Duodenal mucosa (tissue), 2 donors: ENCODE results near the gene RAD51AP2.

Experiments
- H3K27ac ChIP-seq: one replicate; pipeline ENCODE4 v1.7.0; 2013; ENCODE audit warnings: low read depth, low read length
- H3K27me3 ChIP-seq, 2 donors: one replicate each; pipeline ENCODE4 v1.7.0; 2013; ENCODE audit warnings: low read length in 2 of 2, control low read depth in 1 of 2; ENCODE audit not compliant: insufficient read depth in 2 of 2, control insufficient read depth in 1 of 2
- H3K36me3 ChIP-seq, 2 donors: one replicate each; pipeline ENCODE4 v1.7.0; 2013; ENCODE audit warnings: low read length in 2 of 2, control low read depth in 1 of 2; ENCODE audit not compliant: insufficient read depth in 2 of 2, control insufficient read depth in 1 of 2
- H3K4me1 ChIP-seq, 2 donors: one replicate each; pipeline ENCODE4 v1.7.0; 2013; ENCODE audit warnings: low read length in 2 of 2, control low read depth in 1 of 2; ENCODE audit not compliant: insufficient read depth in 2 of 2, control insufficient read depth in 1 of 2
- H3K4me3 ChIP-seq, 2 donors: one replicate each; pipeline ENCODE4 v1.7.0; 2013; ENCODE audit warnings: low read length in 2 of 2, low read depth in 1 of 2
- H3K9ac ChIP-seq, 2 donors: one replicate each; pipeline ENCODE4 v1.7.0; 2013; ENCODE audit warnings: low read length in 2 of 2, low read depth in 1 of 2
- H3K9me3 ChIP-seq, 2 donors: one replicate each; pipeline ENCODE4 v1.7.0; 2013; ENCODE audit warnings: low read length in 2 of 2, control low read depth in 1 of 2; ENCODE audit not compliant: control insufficient read depth in 1 of 2

Gene RAD51AP2

DNA sequence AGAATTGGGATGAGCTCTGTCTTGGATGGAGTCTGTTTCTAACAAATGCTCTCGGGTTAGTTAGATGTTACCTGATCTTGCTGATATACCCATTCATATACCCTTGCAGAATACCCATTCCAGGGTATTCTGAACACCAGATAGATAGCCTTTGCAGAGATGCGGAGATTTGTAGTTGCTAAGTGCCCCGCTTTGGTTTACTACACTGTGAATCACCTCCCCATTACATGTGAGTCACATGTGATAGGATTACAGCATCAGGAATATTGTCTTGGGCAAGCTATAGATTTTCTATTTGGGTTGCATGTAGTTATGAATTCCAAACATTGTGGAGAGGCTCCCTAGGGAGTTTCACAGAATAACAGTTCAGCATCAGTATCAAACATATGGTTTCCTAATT is 26.0 kb upstream of the RAD51AP2 start:
- Histone ChIP-seq H3K36me3 (no peaks in the 10 kb centered on the region), H3K27me3 (peaks cover 40 to 61% of the 10 kb centered on the region in 2 donors)

DNA sequence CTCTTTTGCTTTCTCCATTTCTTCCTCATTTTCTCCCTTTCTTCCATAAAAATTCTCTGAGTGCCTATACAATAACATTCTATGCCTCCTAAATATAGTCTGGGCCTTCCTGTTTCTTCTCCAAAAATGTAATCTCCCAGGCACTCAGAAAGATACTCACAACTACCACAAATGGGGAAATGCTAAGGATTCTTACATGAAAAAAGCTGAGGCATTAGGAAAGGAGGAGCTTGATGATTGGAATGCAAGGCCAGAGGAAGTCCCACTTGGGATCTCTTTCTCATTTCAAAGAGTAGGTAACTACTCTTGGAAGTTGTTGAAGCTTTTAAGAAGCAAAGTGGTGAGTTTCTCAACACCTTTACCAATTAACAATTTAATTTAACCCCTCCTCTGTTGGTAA is 25.6 kb upstream of the RAD51AP2 start:
- Histone ChIP-seq H3K27ac (no peak overlapping the region), H3K9me3 (no peaks in the 10 kb centered on the region)

More for the DNA sequence above, 26.0 kb upstream of the RAD51AP2 start:
- H3K9me3 ChIP-seq, result no peaks in the 10 kb centered on the region
- peaks cover 0 to 3% of the 10 kb centered on the region in 2 donors for H3K4me1 ChIP-seq
- no peak overlapping the region for H3K27ac ChIP-seq
- no peak overlapping the region for H3K9ac ChIP-seq
- no peak overlapping the region for H3K4me3 ChIP-seq

DNA sequence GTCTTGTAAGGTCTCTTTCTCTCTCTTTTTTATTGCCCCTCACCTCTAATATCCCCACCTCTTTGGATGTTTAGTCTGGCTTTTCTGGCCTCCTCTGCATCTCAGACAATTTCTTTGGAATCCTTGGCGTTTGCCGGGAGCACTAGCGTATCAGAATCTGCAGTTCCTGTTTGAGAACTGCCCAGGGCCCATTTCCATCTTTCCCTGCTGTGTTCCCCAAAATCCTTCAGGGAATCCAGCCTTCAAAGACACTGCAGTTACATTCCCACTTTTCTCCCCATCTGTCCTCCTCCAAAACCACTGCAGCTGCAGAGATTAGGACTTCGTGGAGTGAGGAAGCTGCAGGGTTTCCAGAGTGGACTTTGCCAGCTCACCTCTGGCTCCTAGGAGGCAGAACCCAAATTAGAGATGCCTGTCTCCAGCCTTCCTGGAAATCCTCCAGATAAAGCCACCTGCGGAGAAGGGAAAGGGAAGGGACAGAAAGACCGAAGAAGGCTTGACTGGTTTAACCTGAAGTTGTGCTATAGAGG is 25.0 kb upstream of the RAD51AP2 start:
- Histone ChIP-seq H3K27ac (no peak overlapping the region), H3K9me3 (no peaks in the 10 kb centered on the region), H3K9ac (no peak overlapping the region), H3K27me3 (peaks cover 48 to 68% of the 10 kb centered on the region in 2 donors), H3K4me3 (no peak overlapping the region), H3K36me3 (no peaks in the 10 kb centered on the region), H3K4me1 (peaks cover 3 to 9% of the 10 kb centered on the region in 2 donors)

More for the DNA sequence above, 25.6 kb upstream of the RAD51AP2 start:
- Histone ChIP-seq H3K4me1 (peaks cover 3 to 4% of the 10 kb centered on the region in 2 donors), H3K4me3 (no peak overlapping the region), H3K9ac (no peak overlapping the region), H3K27me3 (peaks cover 44 to 65% of the 10 kb centered on the region in 2 donors), H3K36me3 (no peaks in the 10 kb centered on the region)

GRCh38 chr2:17542471-17542870 is 24.2 kb upstream of the RAD51AP2 start:
- H3K27ac ChIP-seq, result no peak overlapping the region
- H3K36me3 ChIP-seq, result no peaks in the 10 kb centered on the region
- peaks cover 54 to 73% of the 10 kb centered on the region in 2 donors for H3K27me3 ChIP-seq
- no peak overlapping the region for H3K4me3 ChIP-seq
- H3K9me3 ChIP-seq, result no peaks in the 10 kb centered on the region
- H3K4me1 ChIP-seq, result peaks cover 1 to 9% of the 10 kb centered on the region in 2 donors
- H3K9ac ChIP-seq, result no peak overlapping the region

DNA sequence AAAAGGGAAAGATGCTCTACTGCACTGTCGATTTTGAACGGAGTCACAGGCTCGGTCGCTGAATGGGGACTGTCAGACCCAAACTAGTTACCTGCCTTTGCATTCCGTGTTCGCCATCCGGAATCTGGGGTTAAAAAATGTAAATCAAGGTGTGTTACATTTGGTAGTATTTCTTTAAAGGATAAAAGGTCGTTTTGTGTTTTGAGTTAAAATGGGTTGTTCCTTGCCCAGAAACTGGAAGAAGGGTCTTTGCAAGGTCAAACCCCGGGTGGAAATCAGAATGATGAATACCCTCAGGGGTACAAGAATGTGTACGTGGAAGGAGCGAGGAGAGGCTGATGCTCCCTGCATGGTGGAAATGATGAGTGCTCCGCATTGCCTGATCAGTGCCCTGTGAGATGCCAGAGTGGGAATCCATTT is 23.3 kb upstream of the RAD51AP2 start:
- H3K36me3 ChIP-seq, result no peaks in the 10 kb centered on the region
- H3K9me3 ChIP-seq, result no peaks in the 10 kb centered on the region
- peaks cover 0 to 9% of the 10 kb centered on the region in 2 donors for H3K4me1 ChIP-seq
- peaks cover 54 to 74% of the 10 kb centered on the region in 2 donors for H3K27me3 ChIP-seq
- H3K4me3 ChIP-seq, result no peak overlapping the region
- no peak overlapping the region for H3K9ac ChIP-seq
- no peak overlapping the region for H3K27ac ChIP-seq

GRCh38 chr2:17540813-17541530 is 22.7 kb upstream of the RAD51AP2 start:
- Histone ChIP-seq H3K27ac (no peak overlapping the region), H3K27me3 (peaks cover 54 to 71% of the 10 kb centered on the region in 2 donors), H3K4me3 (peak overlapping the region; percentile 48 to 58), H3K9ac (no peak overlapping the region), H3K36me3 (no peaks in the 10 kb centered on the region), H3K9me3 (no peaks in the 10 kb centered on the region), H3K4me1 (peaks cover 0 to 9% of the 10 kb centered on the region in 2 donors)

GRCh38 chr2:17540093-17540812 is 22.0 kb upstream of the RAD51AP2 start, which contains the start of gene VSNL1:
TSS of gene VSNL1 (plus strand) at chr2:17540696. CDS start at chr2:17592075, 51,379 bp downstream.
- Histone ChIP-seq H3K9me3 (no peaks in the 10 kb centered on the region), H3K27ac (no peak within 1 kb of the TSS), H3K27me3 (peaks cover 54 to 65% of the 10 kb centered on the region in 2 donors), H3K4me1 (peaks cover 0 to 9% of the 10 kb centered on the region in 2 donors), H3K36me3 (no peaks in the 10 kb centered on the region), H3K9ac (no peak within 1 kb of the TSS), H3K4me3 (peak within 1 kb of the TSS; percentile 48 to 58)

DNA sequence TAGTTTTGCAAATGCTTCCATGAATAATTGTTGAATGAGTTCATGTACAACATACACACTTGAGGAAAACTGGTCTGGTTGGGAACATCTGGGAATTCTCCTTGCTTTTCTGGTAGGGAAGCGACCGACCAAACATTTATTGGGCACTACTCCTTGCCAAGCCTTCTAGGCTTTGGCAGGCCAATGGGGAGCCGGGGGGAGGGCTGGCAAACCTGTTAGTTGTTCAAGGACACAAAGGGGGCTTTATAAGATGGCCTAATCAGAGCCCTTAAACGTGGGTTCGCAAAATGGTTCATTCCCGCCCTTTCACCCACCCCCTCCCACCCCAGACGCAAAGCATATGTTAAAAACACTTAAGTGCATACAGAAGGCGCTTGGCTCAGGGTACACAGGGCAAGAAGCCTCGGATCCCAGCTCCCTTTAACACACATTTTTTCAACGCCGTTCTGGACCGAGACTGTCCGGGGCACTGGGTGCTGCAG is 21.4 kb upstream of the RAD51AP2 start:
- Histone ChIP-seq H3K27ac (no peak overlapping the region), H3K4me3 (peak overlapping the region; percentile 48 to 58), H3K9me3 (no peaks in the 10 kb centered on the region), H3K27me3 (peaks cover 54 to 65% of the 10 kb centered on the region in 2 donors), H3K9ac (no peak overlapping the region), H3K36me3 (no peaks in the 10 kb centered on the region), H3K4me1 (peaks cover 0 to 9% of the 10 kb centered on the region in 2 donors)

DNA sequence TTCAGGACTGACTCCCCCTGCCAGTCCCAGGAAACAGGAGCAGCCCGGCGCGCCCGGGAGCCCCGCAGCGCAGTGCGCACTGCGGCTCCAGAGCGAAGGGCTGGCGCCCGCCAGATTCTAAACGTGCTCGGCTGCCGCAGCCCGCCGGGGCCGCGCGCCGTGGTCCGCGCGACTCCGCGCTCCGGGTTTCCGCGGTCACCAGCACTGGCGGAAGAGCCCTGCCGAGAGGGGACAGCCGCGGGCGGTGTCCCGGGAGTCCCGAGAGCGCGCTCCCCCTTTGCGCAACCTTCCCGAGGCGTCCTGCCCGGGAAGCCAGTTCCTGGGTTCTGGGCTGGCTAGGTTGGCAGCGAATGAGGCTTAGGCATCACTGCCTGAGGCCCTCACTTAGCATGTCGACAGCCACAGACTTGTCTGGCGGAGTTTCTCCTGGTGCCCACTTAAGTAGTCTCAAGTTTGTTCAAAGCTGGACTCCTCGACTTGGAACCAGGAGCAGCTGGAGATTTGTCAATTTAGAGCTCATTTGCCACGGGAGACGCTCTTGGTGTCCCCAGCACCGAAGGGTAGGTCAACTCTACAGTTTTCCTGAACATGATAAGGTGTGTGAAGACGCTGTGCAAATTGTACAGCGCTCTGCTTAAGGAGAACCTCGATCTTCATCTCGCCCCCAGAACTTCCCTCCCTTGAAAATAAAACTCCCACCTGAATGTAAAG is 20.8 kb upstream of the RAD51AP2 start:
- Histone ChIP-seq H3K4me1 (peaks cover 0 to 9% of the 10 kb centered on the region in 2 donors), H3K9ac (no peak overlapping the region), H3K27ac (no peak overlapping the region), H3K27me3 (peaks cover 54 to 60% of the 10 kb centered on the region in 2 donors), H3K36me3 (no peaks in the 10 kb centered on the region), H3K4me3 (peak overlapping the region; percentile 43 to 49), H3K9me3 (no peaks in the 10 kb centered on the region)
